ENCODE data around the gene AHNAK. TPM values are rescaled to one million over a fixed set of nuclear protein-coding genes. Genes with fewer than 3 reads are reported as not detected.

AHNAK gene
- total and polyA plus RNA-seq, 9 donors, result 203 to 411 (median 316) TPM

DNA sequence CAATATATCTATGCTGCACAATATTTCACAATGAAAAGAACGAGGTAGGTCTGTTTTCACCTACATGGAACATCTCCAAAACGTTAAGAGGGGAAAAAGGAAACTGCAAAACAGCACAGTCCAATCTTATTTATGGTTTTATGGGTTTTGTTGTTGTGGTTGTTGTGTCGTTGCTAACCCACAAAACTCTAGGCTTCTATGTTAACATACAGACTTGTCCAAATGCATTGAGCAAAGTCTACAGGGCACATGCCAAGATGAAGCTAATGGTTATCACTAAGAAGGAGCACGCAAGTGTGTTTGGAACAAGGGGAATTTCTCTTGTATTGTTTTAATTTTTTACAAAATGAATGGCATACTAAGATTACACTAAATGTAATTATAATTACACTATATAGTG, 48.6 kb downstream of the AHNAK start:
- no CpG with 5 or more reads among the region's 4 CpGs for WGBS (ENCODE audit: insufficient coverage)
- no peak overlapping the region for H3K4me3 ChIP-seq (ENCODE audit: low read length)
- H3K27ac ChIP-seq (ENCODE audit: low read length), result no peak overlapping the region
- peaks cover 31% of the 10 kb centered on the region for H3K4me1 ChIP-seq (ENCODE audit: control insufficient read depth, insufficient read depth, low read length)
- no peak for DNase-seq
- H3K36me3 ChIP-seq (ENCODE audit: control insufficient read depth, insufficient read depth, low read length), result no peaks in the 10 kb centered on the region
- no peaks in the 10 kb centered on the region for H3K27me3 ChIP-seq (ENCODE audit: control insufficient read depth, insufficient read depth, low read length)
- no peaks in the 10 kb centered on the region for H3K9me3 ChIP-seq (replicated peaks; ENCODE audit: control insufficient read depth, low read depth, low read length)

DNA sequence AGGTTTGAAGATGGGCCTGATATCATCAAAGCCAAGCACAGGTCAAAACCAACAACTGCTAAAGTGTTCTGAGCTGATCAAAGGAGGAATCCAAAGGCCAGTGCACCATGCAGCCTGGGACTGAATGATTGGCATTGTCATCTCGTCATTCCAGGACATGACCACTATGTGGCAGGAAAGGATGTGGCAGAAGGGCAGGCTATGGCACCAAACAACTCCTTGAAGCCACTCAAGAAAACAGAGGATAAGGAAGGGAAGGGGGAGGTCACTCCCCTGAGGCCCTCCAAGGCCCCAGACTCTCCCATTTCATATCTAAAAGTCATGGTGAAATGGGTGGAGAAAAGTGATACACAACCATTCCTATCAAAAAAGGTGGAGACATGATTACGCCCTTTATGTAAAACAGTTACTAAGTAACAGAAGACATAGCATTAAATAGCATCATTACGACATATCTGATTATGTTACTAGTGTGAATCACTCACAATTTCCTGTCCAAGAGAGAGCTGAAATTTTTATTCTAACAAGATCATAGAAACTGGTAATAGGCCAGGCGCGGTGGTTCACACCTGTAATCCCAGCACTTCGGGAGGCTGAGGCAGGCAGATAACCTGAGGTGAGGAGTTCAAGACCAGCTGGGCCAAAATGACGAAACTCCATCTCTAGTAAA, 49.3 kb downstream of the AHNAK start:
- Histone ChIP-seq H3K36me3 (ENCODE audit: control insufficient read depth, insufficient read depth, low read length) (no peaks in the 10 kb centered on the region), H3K27ac (ENCODE audit: low read length) (no peak overlapping the region), H3K27me3 (ENCODE audit: control insufficient read depth, insufficient read depth, low read length) (no peaks in the 10 kb centered on the region), H3K9me3 (replicated peaks; ENCODE audit: control insufficient read depth, low read depth, low read length) (no peaks in the 10 kb centered on the region), H3K4me1 (ENCODE audit: control insufficient read depth, insufficient read depth, low read length) (peaks cover 28% of the 10 kb centered on the region), H3K4me3 (ENCODE audit: low read length) (no peak overlapping the region)
- no CpG with 5 or more reads among the region's 7 CpGs for WGBS (ENCODE audit: insufficient coverage)
- no peak for DNase-seq

DNA sequence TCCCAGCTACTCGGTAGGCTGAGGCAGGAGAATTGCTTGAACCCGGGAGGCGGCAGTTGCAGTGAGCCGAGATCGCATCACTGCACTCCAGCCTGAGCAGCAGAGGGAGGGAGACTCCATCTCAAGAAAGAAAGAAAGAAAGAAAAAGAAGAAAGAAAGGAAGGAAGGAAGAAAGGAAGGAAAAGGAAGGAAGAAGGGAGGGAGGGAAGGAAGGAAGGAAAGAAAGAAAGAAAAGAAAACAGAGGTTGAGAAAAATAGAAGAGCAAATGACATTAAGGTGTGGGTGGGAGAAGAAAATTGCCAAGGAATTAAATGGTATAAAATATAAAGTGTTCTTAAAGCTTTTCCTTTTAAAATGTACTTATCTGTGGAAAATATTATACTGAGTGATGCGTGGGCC, 49.9 kb downstream of the AHNAK start:
- Histone ChIP-seq H3K9me3 (replicated peaks; ENCODE audit: control insufficient read depth, low read depth, low read length) (no peaks in the 10 kb centered on the region), H3K4me3 (ENCODE audit: low read length) (no peak overlapping the region), H3K4me1 (ENCODE audit: control insufficient read depth, insufficient read depth, low read length) (peaks cover 22% of the 10 kb centered on the region), H3K36me3 (ENCODE audit: control insufficient read depth, insufficient read depth, low read length) (no peaks in the 10 kb centered on the region), H3K27me3 (ENCODE audit: control insufficient read depth, insufficient read depth, low read length) (no peaks in the 10 kb centered on the region), H3K27ac (ENCODE audit: low read length) (no peak overlapping the region)
- no peak for DNase-seq
- WGBS (ENCODE audit: insufficient coverage), result 90% methylated on average over 6 of the region's 6 CpGs

DNA sequence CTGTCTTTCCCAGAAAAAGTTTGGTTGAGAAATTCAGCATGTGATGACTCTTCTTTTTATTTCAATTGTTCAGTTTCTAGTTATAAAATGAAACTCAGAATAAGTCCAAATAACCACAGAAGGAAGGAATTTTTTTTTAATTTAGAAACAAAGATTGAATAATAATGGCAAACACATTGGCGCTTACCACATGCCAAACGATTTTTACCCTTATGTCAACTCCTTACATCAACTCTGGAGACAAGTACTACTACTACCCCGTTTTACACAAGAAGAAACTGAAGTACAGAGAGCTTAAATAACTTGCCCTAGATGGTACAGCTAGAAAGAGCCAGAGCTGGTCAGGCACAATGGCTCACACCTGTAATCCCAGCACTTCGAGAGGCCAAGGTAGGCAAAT, 52.4 kb downstream of the AHNAK start:
- 69% methylated on average over 3 of the region's 4 CpGs for WGBS (ENCODE audit: insufficient coverage)
- no peaks in the 10 kb centered on the region for H3K9me3 ChIP-seq (replicated peaks; ENCODE audit: control insufficient read depth, low read depth, low read length)
- H3K4me1 ChIP-seq (ENCODE audit: control insufficient read depth, insufficient read depth, low read length), result no peaks in the 10 kb centered on the region
- H3K4me3 ChIP-seq (ENCODE audit: low read length), result no peak overlapping the region
- H3K27me3 ChIP-seq (ENCODE audit: control insufficient read depth, insufficient read depth, low read length), result no peaks in the 10 kb centered on the region
- H3K27ac ChIP-seq (ENCODE audit: low read length), result no peak overlapping the region
- DNase-seq, result no peak
- H3K36me3 ChIP-seq (ENCODE audit: control insufficient read depth, insufficient read depth, low read length), result no peaks in the 10 kb centered on the region

GRCh38 chr11:62493801-62494200, 52.8 kb downstream of the AHNAK start:
- Histone ChIP-seq H3K9me3 (replicated peaks; ENCODE audit: control insufficient read depth, low read depth, low read length) (no peaks in the 10 kb centered on the region), H3K4me1 (ENCODE audit: control insufficient read depth, insufficient read depth, low read length) (no peaks in the 10 kb centered on the region), H3K4me3 (ENCODE audit: low read length) (no peak overlapping the region), H3K27ac (ENCODE audit: low read length) (no peak overlapping the region), H3K27me3 (ENCODE audit: control insufficient read depth, insufficient read depth, low read length) (no peaks in the 10 kb centered on the region), H3K36me3 (ENCODE audit: control insufficient read depth, insufficient read depth, low read length) (no peaks in the 10 kb centered on the region)
- WGBS (ENCODE audit: insufficient coverage), result no CpG with 5 or more reads among the region's 3 CpGs
- DNase-seq, result no peak

DNA sequence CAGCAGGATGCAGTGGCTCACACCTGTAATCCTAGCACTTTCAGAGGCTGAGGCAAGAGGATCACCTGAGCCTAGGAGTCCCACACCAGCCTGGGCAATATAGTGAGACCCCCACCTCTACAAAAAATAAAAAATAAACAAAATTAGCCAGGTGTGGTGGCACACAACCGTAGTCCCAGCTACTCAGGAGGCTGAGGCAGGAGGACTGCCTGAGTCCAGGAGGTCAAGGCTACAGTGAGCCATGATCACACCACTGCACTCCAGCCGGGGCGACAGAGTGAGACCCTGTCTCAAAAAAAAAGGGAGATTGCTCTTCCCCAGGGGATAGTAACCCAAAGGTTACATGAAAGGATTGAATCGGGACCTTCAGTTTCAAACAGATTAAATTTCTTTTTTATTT, 54.0 kb downstream of the AHNAK start:
- no peaks in the 10 kb centered on the region for H3K36me3 ChIP-seq (ENCODE audit: control insufficient read depth, insufficient read depth, low read length)
- H3K27ac ChIP-seq (ENCODE audit: low read length), result no peak overlapping the region
- no peaks in the 10 kb centered on the region for H3K9me3 ChIP-seq (replicated peaks; ENCODE audit: control insufficient read depth, low read depth, low read length)
- DNase-seq, result no peak
- WGBS (ENCODE audit: insufficient coverage), result 100% methylated on average over 3 of the region's 4 CpGs
- no peaks in the 10 kb centered on the region for H3K27me3 ChIP-seq (ENCODE audit: control insufficient read depth, insufficient read depth, low read length)
- H3K4me3 ChIP-seq (ENCODE audit: low read length), result no peak overlapping the region
- peaks cover 9% of the 10 kb centered on the region for H3K4me1 ChIP-seq (ENCODE audit: control insufficient read depth, insufficient read depth, low read length)

DNA sequence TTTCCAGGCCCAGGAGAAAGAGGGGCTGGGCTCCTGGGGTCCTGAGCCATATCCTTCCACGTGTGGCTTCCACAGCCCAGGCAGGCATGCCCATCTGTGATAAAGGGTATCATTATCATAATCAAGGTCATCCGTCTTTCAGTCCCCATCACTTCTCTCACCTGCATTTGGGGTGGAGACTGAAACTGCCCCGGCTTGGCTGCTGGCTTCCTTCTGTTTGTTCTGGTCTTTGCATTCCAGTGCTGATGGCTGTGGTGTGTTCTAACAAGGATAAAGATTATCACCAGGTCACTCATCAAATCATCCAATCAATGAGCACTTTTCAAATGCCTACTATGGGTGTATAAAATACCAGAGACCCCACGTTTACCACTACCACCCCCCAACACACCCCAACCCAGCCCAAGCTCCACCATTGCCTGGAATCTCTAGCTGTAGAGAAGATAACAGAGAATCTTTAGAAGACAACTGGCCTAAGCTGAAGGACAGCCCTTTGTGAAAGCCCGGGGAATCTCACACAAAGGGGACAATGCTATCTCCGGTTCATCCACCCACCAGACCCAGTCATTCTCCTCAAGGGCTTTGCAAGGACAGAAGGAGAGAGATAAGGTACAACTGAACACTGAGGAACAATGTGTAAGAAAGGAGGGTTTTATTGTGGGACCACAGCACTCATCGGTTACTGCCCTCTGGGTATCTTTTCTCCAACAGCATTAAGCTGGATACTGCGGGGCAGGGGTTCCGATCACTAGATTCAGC, 54.9 kb downstream of the AHNAK start:
- no peak overlapping the region for H3K27ac ChIP-seq (ENCODE audit: low read length)
- DNase-seq, result no peak
- 100% methylated on average over 2 of the region's 9 CpGs for WGBS (ENCODE audit: insufficient coverage)
- no peak overlapping the region for H3K4me3 ChIP-seq (ENCODE audit: low read length)
- H3K9me3 ChIP-seq (replicated peaks; ENCODE audit: control insufficient read depth, low read depth, low read length), result no peaks in the 10 kb centered on the region
- H3K4me1 ChIP-seq (ENCODE audit: control insufficient read depth, insufficient read depth, low read length), result peaks cover 9% of the 10 kb centered on the region
- no peaks in the 10 kb centered on the region for H3K36me3 ChIP-seq (ENCODE audit: control insufficient read depth, insufficient read depth, low read length)
- no peaks in the 10 kb centered on the region for H3K27me3 ChIP-seq (ENCODE audit: control insufficient read depth, insufficient read depth, low read length)

GRCh38 chr11:62489204-62489603, 57.4 kb downstream of the AHNAK start:
- peaks cover 9% of the 10 kb centered on the region for H3K4me1 ChIP-seq (ENCODE audit: control insufficient read depth, insufficient read depth, low read length)
- no peak overlapping the region for H3K4me3 ChIP-seq (ENCODE audit: low read length)
- WGBS (ENCODE audit: insufficient coverage), result 100% methylated on average over 1 of the region's 4 CpGs
- no peaks in the 10 kb centered on the region for H3K27me3 ChIP-seq (ENCODE audit: control insufficient read depth, insufficient read depth, low read length)
- no peak for DNase-seq
- no peaks in the 10 kb centered on the region for H3K36me3 ChIP-seq (ENCODE audit: control insufficient read depth, insufficient read depth, low read length)
- H3K9me3 ChIP-seq (replicated peaks; ENCODE audit: control insufficient read depth, low read depth, low read length), result no peaks in the 10 kb centered on the region
- no peak overlapping the region for H3K27ac ChIP-seq (ENCODE audit: low read length)

GRCh38 chr11:62487738-62488551, 58.7 kb downstream of the AHNAK start:
- DNase-seq, result no peak
- Histone ChIP-seq H3K9me3 (replicated peaks; ENCODE audit: control insufficient read depth, low read depth, low read length) (no peaks in the 10 kb centered on the region), H3K4me1 (ENCODE audit: control insufficient read depth, insufficient read depth, low read length) (peaks cover 9% of the 10 kb centered on the region), H3K4me3 (ENCODE audit: low read length) (no peak overlapping the region), H3K27me3 (ENCODE audit: control insufficient read depth, insufficient read depth, low read length) (no peaks in the 10 kb centered on the region), H3K36me3 (ENCODE audit: control insufficient read depth, insufficient read depth, low read length) (no peaks in the 10 kb centered on the region), H3K27ac (ENCODE audit: low read length) (no peak overlapping the region)
- 31% methylated on average over 10 of the region's 19 CpGs for WGBS (ENCODE audit: insufficient coverage)

DNA sequence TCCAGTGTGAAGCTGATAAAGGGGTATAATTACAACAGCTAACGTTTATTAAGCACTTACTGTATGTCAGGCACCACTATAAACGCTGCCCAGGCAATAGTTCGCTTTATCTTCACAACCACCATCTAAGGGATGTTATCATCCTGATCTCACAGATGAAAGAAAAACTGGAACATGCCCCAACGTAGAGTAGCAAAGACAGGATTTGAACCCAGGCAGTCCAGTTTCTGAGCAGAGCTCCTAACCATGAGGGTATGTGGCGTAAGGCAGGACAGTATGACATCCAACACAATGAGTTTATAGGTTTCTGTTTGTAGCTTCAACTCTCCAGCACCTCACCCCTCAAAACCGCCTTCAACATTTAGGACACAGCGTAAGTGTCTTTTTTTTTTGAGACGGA, 59.5 kb downstream of the AHNAK start:
- 73% methylated on average over 3 of the region's 8 CpGs for WGBS (ENCODE audit: insufficient coverage)
- Histone ChIP-seq H3K27me3 (ENCODE audit: control insufficient read depth, insufficient read depth, low read length) (no peaks in the 10 kb centered on the region), H3K4me1 (ENCODE audit: control insufficient read depth, insufficient read depth, low read length) (peaks cover 9% of the 10 kb centered on the region), H3K9me3 (replicated peaks; ENCODE audit: control insufficient read depth, low read depth, low read length) (no peaks in the 10 kb centered on the region), H3K4me3 (ENCODE audit: low read length) (no peak overlapping the region), H3K27ac (ENCODE audit: low read length) (no peak overlapping the region), H3K36me3 (ENCODE audit: control insufficient read depth, insufficient read depth, low read length) (no peaks in the 10 kb centered on the region)
- DNase-seq, result no peak
